ENCODE measurements around the gene SNRNP48.
A peak's percentile ranks its signal among the peaks of the same experiment; 100 is the strongest.

The SNRNP48 gene

DNA sequence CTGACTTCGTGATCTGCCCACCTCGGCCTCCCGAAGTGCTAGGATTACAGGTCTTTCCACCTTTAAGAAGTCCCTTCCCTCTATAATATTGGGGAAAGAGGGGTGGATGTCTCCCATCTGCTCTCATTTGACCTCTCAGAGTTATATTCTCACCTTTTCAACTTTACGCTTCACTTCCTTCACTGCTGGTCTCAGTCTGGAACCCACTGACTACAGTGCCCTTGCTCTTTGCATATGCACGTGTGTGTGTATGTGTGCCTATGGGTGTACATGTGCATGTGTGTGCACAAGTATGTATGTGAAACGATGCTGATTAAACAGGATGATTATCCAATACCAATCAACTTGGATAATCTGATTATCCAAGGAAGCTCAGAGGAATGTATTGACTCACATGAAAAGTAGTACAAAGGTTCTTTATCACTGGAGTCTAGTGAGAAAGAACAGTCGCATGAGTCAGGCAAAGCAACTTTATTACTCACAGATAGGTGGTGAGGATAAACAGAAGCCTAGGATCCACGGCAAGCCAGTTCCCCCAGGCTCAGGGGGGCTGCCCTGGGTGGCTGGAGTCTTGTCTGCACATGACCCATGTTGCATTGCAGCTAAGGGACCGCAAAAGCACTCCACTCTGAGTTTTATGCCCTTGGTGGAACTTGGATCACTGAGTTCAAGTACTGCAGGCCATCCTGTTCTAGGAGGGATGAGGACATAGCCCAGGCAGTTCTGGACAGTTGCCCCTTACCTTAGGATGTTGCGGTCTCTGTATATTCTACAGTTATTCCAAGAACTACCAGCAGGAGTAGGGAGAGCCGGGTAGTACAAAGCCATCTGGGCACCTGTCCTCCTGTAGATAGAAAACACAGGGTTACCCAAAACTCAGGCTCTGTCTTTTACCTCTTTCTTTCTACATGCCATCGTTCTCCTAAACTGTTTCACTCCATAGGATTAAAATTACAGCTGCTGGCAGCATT, 50.9 kb downstream of the SNRNP48 start:
- TF ChIP-seq, protein P1, sequence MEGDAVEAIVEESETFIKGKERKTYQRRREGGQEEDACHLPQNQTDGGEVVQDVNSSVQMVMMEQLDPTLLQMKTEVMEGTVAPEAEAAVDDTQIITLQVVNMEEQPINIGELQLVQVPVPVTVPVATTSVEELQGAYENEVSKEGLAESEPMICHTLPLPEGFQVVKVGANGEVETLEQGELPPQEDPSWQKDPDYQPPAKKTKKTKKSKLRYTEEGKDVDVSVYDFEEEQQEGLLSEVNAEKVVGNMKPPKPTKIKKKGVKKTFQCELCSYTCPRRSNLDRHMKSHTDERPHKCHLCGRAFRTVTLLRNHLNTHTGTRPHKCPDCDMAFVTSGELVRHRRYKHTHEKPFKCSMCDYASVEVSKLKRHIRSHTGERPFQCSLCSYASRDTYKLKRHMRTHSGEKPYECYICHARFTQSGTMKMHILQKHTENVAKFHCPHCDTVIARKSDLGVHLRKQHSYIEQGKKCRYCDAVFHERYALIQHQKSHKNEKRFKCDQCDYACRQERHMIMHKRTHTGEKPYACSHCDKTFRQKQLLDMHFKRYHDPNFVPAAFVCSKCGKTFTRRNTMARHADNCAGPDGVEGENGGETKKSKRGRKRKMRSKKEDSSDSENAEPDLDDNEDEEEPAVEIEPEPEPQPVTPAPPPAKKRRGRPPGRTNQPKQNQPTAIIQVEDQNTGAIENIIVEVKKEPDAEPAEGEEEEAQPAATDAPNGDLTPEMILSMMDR (conservative IDR thresholded peaks at IDR 0.05; ENCODE audit: low read depth), result no peak
- H3K27ac ChIP-seq, result peak overlapping the region; percentile 54
- POLR2A ChIA-PET (ENCODE audit: low non-redundant PET), result no interaction called here
- DNase-seq (ENCODE audit: low spot score), result peak; percentile 78
- CTCF ChIA-PET, result interaction anchor here (0.6 to 1.0 kb wide), 2 partner anchors 26 to 62 kb away, joined by 3 read pairs; no protein-coding TSS in a partner anchor

DNA sequence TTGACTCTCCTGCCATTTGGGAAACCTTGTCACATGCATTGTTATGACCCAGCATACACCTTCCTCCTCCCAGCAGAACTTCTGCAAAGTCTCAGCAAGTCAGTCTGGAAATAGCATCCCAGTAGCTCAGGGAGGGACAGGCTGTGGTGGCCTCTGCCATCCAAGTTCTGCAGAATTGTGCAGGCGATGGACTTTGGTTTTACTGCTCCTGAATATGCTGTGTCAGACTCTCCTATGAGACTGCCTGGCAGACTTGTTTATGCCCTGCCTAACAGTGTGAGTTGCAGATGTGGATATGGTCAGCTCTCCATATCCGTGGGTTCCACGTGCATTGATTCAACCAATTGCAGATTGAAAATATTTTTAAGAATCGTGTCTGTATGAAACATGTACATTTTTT, 52.8 kb downstream of the SNRNP48 start:
- H3K27ac ChIP-seq, result no peak overlapping the region
- no peak for DNase-seq (ENCODE audit: low spot score)
- ChIA-PET CTCF (interaction anchor here (0.6 kb wide), 1 partner anchor 31 kb away, joined by 4 read pairs; no protein-coding TSS in a partner anchor), POLR2A (ENCODE audit: low non-redundant PET) (no interaction called here)
- TF ChIP-seq, protein P1 (conservative IDR thresholded peaks at IDR 0.05; ENCODE audit: low read depth), result no peak

DNA sequence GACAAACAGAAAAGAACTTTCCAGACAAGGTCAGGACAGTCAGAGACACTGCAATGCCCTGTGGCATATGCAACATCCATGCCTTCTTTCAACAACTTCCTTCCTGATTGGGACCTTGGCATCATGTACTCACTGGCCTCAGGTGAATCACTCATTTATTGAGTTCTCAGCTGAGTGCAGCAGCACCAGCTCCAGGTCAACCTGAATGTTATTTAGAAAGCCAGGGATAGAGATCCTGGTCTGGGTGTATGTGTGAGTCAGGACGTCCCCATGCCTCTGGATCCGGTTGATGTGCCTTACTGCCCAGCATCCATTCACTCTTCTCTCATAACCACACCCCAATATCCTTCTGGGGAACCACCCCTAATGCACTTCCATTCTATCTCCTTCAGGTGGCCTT, 54.4 kb downstream of the SNRNP48 start:
- DNase-seq (ENCODE audit: low spot score), result peak; percentile 82
- ChIA-PET POLR2A (ENCODE audit: low non-redundant PET) (no interaction called here), CTCF (interaction anchor here (0.6 kb wide), 1 partner anchor 74 kb away, joined by 4 read pairs; no protein-coding TSS in a partner anchor)
- TF ChIP-seq, protein P1 (conservative IDR thresholded peaks at IDR 0.05; ENCODE audit: low read depth), result no peak
- no peak overlapping the region for H3K27ac ChIP-seq

DNA sequence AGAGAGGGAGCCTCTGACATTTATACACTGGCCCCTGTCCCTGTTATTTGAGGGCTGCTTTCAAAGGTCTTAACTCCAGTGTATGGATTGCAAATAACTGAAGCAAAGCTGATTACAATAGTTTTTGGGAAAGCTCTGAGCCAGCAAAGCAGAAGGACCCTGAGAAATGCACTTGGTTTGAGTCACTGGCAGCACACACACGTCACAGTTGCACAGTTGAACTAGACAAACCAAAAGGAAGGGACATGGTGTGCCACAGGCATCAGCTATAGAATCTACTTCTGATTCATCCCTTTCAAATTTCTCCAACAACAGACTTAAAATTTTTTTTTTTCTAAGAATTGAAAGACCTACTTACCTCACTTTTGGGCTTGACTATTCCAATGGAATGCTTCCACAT, 56.4 kb downstream of the SNRNP48 start:
- TF ChIP-seq, protein P1 (conservative IDR thresholded peaks at IDR 0.05; ENCODE audit: low read depth), result no peak
- ChIA-PET POLR2A (ENCODE audit: low non-redundant PET) (no interaction called here), CTCF (interaction anchor here (0.5 kb wide), 1 partner anchor 13 kb away, joined by 3 read pairs; no protein-coding TSS in a partner anchor)
- no peak for DNase-seq (ENCODE audit: low spot score)
- no peak overlapping the region for H3K27ac ChIP-seq

GRCh38 chr6:7647504-7647903, 57.5 kb downstream of the SNRNP48 start:
- DNase-seq (ENCODE audit: low spot score), result no peak
- ChIA-PET POLR2A (ENCODE audit: low non-redundant PET) (no interaction called here), CTCF (interaction anchor here (0.7 kb wide), 1 partner anchor 17 kb away, joined by 4 read pairs; no protein-coding TSS in a partner anchor)
- no peak overlapping the region for H3K27ac ChIP-seq
- TF ChIP-seq, protein P1 (conservative IDR thresholded peaks at IDR 0.05; ENCODE audit: low read depth), result no peak

DNA sequence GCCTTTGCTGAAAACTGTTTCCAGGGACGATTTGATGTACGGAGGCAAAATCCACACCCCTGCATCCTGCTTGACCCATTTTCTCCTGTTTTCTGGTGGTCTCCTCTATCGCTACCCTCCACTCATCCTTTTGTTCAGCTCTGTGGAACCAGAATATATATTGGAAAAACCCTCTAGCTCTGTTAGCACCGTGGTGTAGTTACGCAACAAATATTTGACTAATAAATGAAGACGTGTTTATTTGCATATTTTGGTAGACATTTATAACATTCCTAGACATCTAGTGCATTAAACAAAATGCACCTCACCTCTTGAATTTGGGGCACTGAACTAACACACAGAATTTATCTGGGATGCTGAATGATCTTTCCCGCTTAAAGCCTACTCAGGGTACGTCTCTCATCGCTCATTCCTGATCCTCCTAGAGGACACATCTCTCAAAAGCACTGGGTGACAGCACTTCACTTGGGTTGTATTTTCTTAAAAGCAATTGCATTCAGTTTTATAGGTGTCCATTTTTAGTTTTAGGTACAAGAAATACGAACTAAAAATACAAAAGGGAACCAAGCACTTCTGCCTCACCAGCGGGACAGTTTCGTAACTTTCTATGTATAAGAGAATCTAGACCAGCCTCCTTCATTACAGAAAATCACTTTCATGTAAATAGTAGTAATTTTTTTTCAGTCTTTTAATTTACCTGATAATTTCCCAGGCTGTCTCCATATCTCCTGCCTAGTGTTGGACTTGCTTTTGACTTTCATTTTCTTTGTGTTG, 59.2 kb downstream of the SNRNP48 start:
- DNase-seq (ENCODE audit: low spot score), result no peak
- CTCF ChIA-PET, result interaction anchor here (0.7 kb wide), 1 partner anchor 11 kb away, joined by 3 read pairs; no protein-coding TSS in a partner anchor
- POLR2A ChIA-PET (ENCODE audit: low non-redundant PET), result no interaction called here
- no peak overlapping the region for H3K27ac ChIP-seq
- TF ChIP-seq, protein P1 (conservative IDR thresholded peaks at IDR 0.05; ENCODE audit: low read depth), result no peak

Data from RWPE1 (cell line).